ENCODE data around the gene MXRA8.
"Not testable (repeated sequence)": the region's sequence is repeated elsewhere in the genome, so short reads cannot be mapped to it uniquely, and the experiment has no call there.

Gene MXRA8

GRCh38 chr1:1390675-1391074 is 32.3 kb upstream of the MXRA8 start:
- no peak for DNase-seq

- DNase-seq: no peak
These were observed 29.7 kb upstream of the MXRA8 start for GRCh38 chr1:1388078-1388472.

- no peak for DNase-seq
These were observed 29.0 kb upstream of the MXRA8 start for GRCh38 chr1:1387098-1388077.

- no peak for DNase-seq
These were observed 27.6 kb upstream of the MXRA8 start for GRCh38 chr1:1385931-1386330.

- not testable (repeated sequence) for DNase-seq
These were observed 27.0 kb upstream of the MXRA8 start for GRCh38 chr1:1385339-1385738.

GRCh38 chr1:1381294-1381693 is 22.9 kb upstream of the MXRA8 start:
- no peak for DNase-seq

- DNase-seq: no peak
These were observed 22.5 kb upstream of the MXRA8 start for GRCh38 chr1:1380860-1381259.

GRCh38 chr1:1377540-1378205 is 19.3 kb upstream of the MXRA8 start:
- no peak for DNase-seq

GRCh38 chr1:1376551-1377226 is 18.3 kb upstream of the MXRA8 start:
- no peak for DNase-seq

GRCh38 chr1:1374929-1375662 is 16.7 kb upstream of the MXRA8 start, which contains the start of gene AURKAIP1:
TSS of gene AURKAIP1 (minus strand) at chr1:1375207. CDS start at chr1:1374756, 451 bp downstream.
- DNase-seq: peak; percentile 88

- no peak for DNase-seq
These were observed 16.2 kb upstream of the MXRA8 start for GRCh38 chr1:1374589-1374928.

- DNase-seq: no peak
These were observed 15.6 kb upstream of the MXRA8 start for GRCh38 chr1:1373815-1374588.

GRCh38 chr1:1373051-1373814 is 14.9 kb upstream of the MXRA8 start:
- DNase-seq: no peak

GRCh38 chr1:1371746-1372711 is 13.7 kb upstream of the MXRA8 start:
- peak; percentile 67 for DNase-seq

- no peak for DNase-seq
These were observed 13.0 kb upstream of the MXRA8 start for GRCh38 chr1:1371364-1371745.

GRCh38 chr1:1370771-1371300 is 12.5 kb upstream of the MXRA8 start:
- DNase-seq: no peak

GRCh38 chr1:1370094-1370493 is 11.7 kb upstream of the MXRA8 start:
- DNase-seq: not testable (repeated sequence)

GRCh38 chr1:1367315-1367714 is 9.0 kb upstream of the MXRA8 start:
- DNase-seq: no peak

- no peak for DNase-seq
These were observed 8.3 kb upstream of the MXRA8 start for GRCh38 chr1:1366699-1367066.
